B cell (primary cell): ENCODE data around the gene UBXN2A. TPM values are rescaled to one million over a fixed set of nuclear protein-coding genes. Genes with fewer than 3 reads are reported as not detected.
A peak's percentile ranks its signal among the peaks of the same experiment; 100 is the strongest.

Experiments
- ATAC-seq: fragments of 200-7000 bp; cut with Tn5 transposase; one replicate; pipeline ENCODE4 v1.10.0; 2021; ENCODE audit warnings: low read depth, mild to moderate bottlenecking, moderate number of reproducible peaks, moderate library complexity
- CTCF ChIA-PET: fragments of 350-600 bp; sonication (Branson Sonifier 250); formaldehyde crosslinking; loops from one replicate; lab custom pipeline; 2021; ENCODE audit warnings: antibody characterized with exemption, inconsistent platforms; lab: Charles Lee
- POLR2A ChIA-PET: fragments of 350-600 bp; sonication (Branson Sonifier 250); formaldehyde crosslinking; loops from one replicate; lab custom pipeline; 2021; ENCODE audit warnings: antibody characterized with exemption; lab: Charles Lee
- DNase-seq: peaks from one replicate; pipeline ENCODE4 v3.0.0; 2013
- H2AFZ ChIP-seq: 2 replicates; pipeline ENCODE4 v1.6.1; 2012; ENCODE audit warnings: mild to moderate bottlenecking, low read depth, low read length; ENCODE audit not compliant: insufficient read depth, poor library complexity, severe bottlenecking
- H3K27ac ChIP-seq, 2 donors: 1 replicate in 1 of 2; 2 replicates in 1 of 2; pipeline ENCODE4 v1.5.1; 2012 to 2013; ENCODE audit warnings: low read length in 2 of 2, mild to moderate bottlenecking in 2 of 2, moderate library complexity in 1 of 2
- H3K27me3 ChIP-seq, 4 experiments: fragments of 200-600 bp in 1 of 4; sonication (generic) in 1 of 4; replicated peaks in 1 of 4; 1 replicate in 2 of 4; 2 replicates in 2 of 4; pipeline versions ENCODE4 v1.6.1 to v1.7.0; 2013 to 2016; ENCODE audit warnings: low read length in 3 of 4, mild to moderate bottlenecking in 2 of 4, mixed read lengths in 1 of 4, moderate library complexity in 1 of 4; ENCODE audit not compliant: insufficient read depth in 4 of 4, control insufficient read depth in 3 of 4; ENCODE audit errors: control extremely low read depth in 1 of 4
- H3K36me3 ChIP-seq, 2 experiments: replicated peaks in 1 of 2; 1 replicate in 1 of 2; 2 replicates in 1 of 2; pipeline versions ENCODE4 v1.6.1 to v1.7.1; 2013; ENCODE audit warnings: low read length in 1 of 2; ENCODE audit not compliant: insufficient read depth in 2 of 2, control insufficient read depth in 1 of 2; ENCODE audit errors: control extremely low read depth in 1 of 2, extremely low read depth in 1 of 2
- H3K4me1 ChIP-seq, 2 donors: fragments of 200-600 bp in 1 of 2; sonication (generic) in 1 of 2; 1 replicate in 1 of 2; 2 replicates in 1 of 2; pipeline versions ENCODE4 v1.5.1 to v1.6.1; 2013 to 2017; ENCODE audit warnings: low read length in 2 of 2; ENCODE audit not compliant: control insufficient read depth in 2 of 2, insufficient read depth in 2 of 2
- H3K4me2 ChIP-seq: replicated peaks from 2 replicates; pipeline ENCODE3; 2012; ENCODE audit warnings: mild to moderate bottlenecking, low read depth, low read length; ENCODE audit not compliant: poor library complexity, severe bottlenecking
- H3K4me3 ChIP-seq, 5 experiments: fragments of 200-600 bp in 1 of 5; sonication (generic) in 1 of 5; 1 replicate in 3 of 5; 2 replicates in 2 of 5; pipeline versions ENCODE4 v1.5.1 to v1.7.0; 2011 to 2016; ENCODE audit warnings: low read length in 4 of 5, mild to moderate bottlenecking in 4 of 5, low read depth in 2 of 5, control low read depth in 1 of 5, moderate library complexity in 1 of 5; ENCODE audit not compliant: insufficient read depth in 1 of 5; ENCODE audit errors: control extremely low read depth in 1 of 5, extremely low read depth in 1 of 5
- H3K79me2 ChIP-seq: fragments of 200-600 bp; sonication (generic); one replicate; pipeline ENCODE4 v1.6.0; 2016; ENCODE audit warnings: low read length; ENCODE audit not compliant: control insufficient read depth, insufficient read depth
- H3K9ac ChIP-seq: fragments of 200-600 bp; sonication (generic); 2 replicates; pipeline ENCODE4 v1.6.1; 2017; ENCODE audit warnings: mild to moderate bottlenecking, low read length, moderate library complexity
- H3K9me3 ChIP-seq, 3 donors: one replicate each; pipeline versions ENCODE4 v1.6.1 to v1.7.1; 2013; ENCODE audit warnings: low read length in 2 of 3; ENCODE audit not compliant: control insufficient read depth in 2 of 3, insufficient read depth in 1 of 3; ENCODE audit errors: control extremely low read depth in 1 of 3
- H4K20me1 ChIP-seq: 2 replicates; pipeline ENCODE4 v1.6.0; 2012; ENCODE audit warnings: mild to moderate bottlenecking, low read length; ENCODE audit not compliant: insufficient read depth, control insufficient read depth, poor library complexity, severe bottlenecking
- H3K27ac Mint-ChIP-seq: one replicate; pipeline ENCODE4 v1.8.0; 2021; ENCODE audit warnings: mixed read lengths
- H3K27me3 Mint-ChIP-seq: one replicate; pipeline ENCODE4 v1.8.0; 2021; ENCODE audit warnings: mixed read lengths
- H3K4me1 Mint-ChIP-seq: one replicate; pipeline ENCODE4 v1.8.0; 2021; ENCODE audit warnings: mixed read lengths
- H3K4me3 Mint-ChIP-seq: one replicate; pipeline ENCODE4 v1.8.0; 2021; ENCODE audit warnings: mixed read lengths
- H3K9me3 Mint-ChIP-seq: one replicate; pipeline ENCODE4 v1.8.0; 2022; ENCODE audit warnings: mixed read lengths; ENCODE audit not compliant: insufficient read depth
- CTCF ChIP-seq: fragments of 200-600 bp; IDR thresholded peaks from one replicate; pipeline ENCODE4 v1.8.0; 2022; ENCODE audit warnings: antibody characterized with exemption, mild to moderate bottlenecking
- EZH2 ChIP-seq: IDR thresholded peaks from 2 replicates; pipeline ENCODE4 v1.6.1; 2012; ENCODE audit warnings: borderline replicate concordance, low read depth, mild to moderate bottlenecking, moderate library complexity, low read length; ENCODE audit not compliant: insufficient read depth, poor library complexity, severe bottlenecking
- WGBS: methylation state at CpG from one replicate; pipeline ENCODE4 v1.1.5; 2013; ENCODE audit warnings: missing lambda C conversion rate; ENCODE audit not compliant: insufficient coverage; 5-methylcytosine and 5-hydroxymethylcytosine counted together
- intact Hi-C: fragments of 100-400 bp; cut with micrococcal nuclease; formaldehyde crosslinking; loops from one replicate; pipeline ENCODE4 v1.10.0; 2022
- polyA plus RNA-seq: library from polyadenylated mRNA; depleted of rRNA; stranded (reverse); fragments of >200 nt; gene quantifications from 2 replicates; pipeline ENCODE4 v1.2.3, GENCODE V29; 2012
- total RNA-seq, 2 donors: library from RNA; stranded (reverse); fragments of 120-200 nt in 1 of 2; gene quantifications; 1 replicate in 1 of 2; 2 replicates in 1 of 2; pipeline versions ENCODE4 v1.2.3 to v1.2.4, GENCODE V29; 2013 to 2022

UBXN2A gene
- total and polyA plus RNA-seq, 2 donors (not counting 1 experiment from before 2014, with no cell fraction given): 2.8 to 13.4 TPM

GRCh38 chr2:24050041-24050979 lies 110.0 kb downstream of the UBXN2A start:
- no peaks in the 10 kb centered on the region for H3K9me3 Mint-ChIP-seq
- peaks cover 22% of the 10 kb centered on the region for H3K4me1 Mint-ChIP-seq
- peak overlapping the region; percentile 97 for H2AFZ ChIP-seq
- ChIA-PET CTCF (interaction anchor here (1.0 to 2.6 kb wide), 5 partner anchors 9 to 226 kb away, joined by 3 to 8 read pairs (median 5); partner anchors contain the start of genes ATAD2B and TP53I3), POLR2A (interaction anchor here (0.8 to 1.7 kb wide), 2 partner anchors 26 to 123 kb away, joined by 5 to 6 read pairs; partner anchors contain the start of gene ATAD2B)
- ATAC-seq (no peak), DNase-seq (peak; percentile 40)
- H3K9ac ChIP-seq: peak overlapping the region; percentile 81
- peak overlapping the region; percentile 100 for H3K4me2 ChIP-seq
- no peaks in the 10 kb centered on the region for H3K27me3 Mint-ChIP-seq
- H3K79me2 ChIP-seq: peaks cover 15% of the 10 kb centered on the region
- peak overlapping the region in 1 of 2 donors; percentile 30 for H3K27ac ChIP-seq
- no peaks in the 10 kb centered on the region for H3K36me3 ChIP-seq
- intact Hi-C loops: no loop called here
- H4K20me1 ChIP-seq: no peaks in the 10 kb centered on the region
- TF ChIP-seq EZH2 (no peak), CTCF (no peak)
- peaks cover 0 to 20% (median 2%) of the 10 kb centered on the region in 4 experiments for H3K27me3 ChIP-seq
- no peak overlapping the region for H3K4me3 Mint-ChIP-seq
- H3K27ac Mint-ChIP-seq: no peak overlapping the region
- no peaks in the 10 kb centered on the region for H3K9me3 ChIP-seq
- peak overlapping the region in 4 of 5 experiments; percentile 47 to 92 (median 64) for H3K4me3 ChIP-seq
- H3K4me1 ChIP-seq: peaks cover 24 to 26% of the 10 kb centered on the region in 2 donors
- 6% methylated on average over 36 of the region's 47 CpGs for WGBS
